NCI-H1048 (cell line): Measurements from ENCODE around the gene KRTAP3-1.
"Not testable (repeated sequence)": the region's sequence is repeated elsewhere in the genome, so short reads cannot be mapped to it uniquely, and the experiment has no call there.

Experiments used
- DNase-seq: peaks from one replicate; lab custom pipeline; 2025; lab: John Stamatoyannopoulos, UW

Gene KRTAP3-1

GRCh38 chr17:41015454-41015853 lies 6.5 kb upstream of the KRTAP3-1 start:
- DNase-seq, result no peak

- no peak for DNase-seq
Observed at GRCh38 chr17:41013606-41014005, 4.7 kb upstream of the KRTAP3-1 start.

DNA sequence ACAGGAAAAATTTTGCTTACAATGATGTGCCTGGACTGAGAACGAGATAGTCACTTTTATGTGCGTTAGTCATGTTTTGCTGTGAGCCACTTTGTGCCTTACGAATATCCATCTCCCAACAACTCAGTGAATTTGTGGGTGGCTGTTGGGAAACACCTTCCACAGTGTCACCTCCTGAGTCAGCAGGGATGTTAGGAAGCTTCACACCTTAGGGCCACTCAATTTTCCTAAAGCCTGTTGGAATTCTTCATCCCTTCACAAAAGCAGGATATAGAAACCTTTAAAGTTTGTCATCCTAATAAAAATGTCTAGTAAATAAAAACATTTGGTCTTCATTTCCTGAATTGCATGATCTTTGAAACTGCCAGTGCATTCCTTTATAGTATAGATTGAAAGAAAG lies 4.3 kb upstream of the KRTAP3-1 start:
- no peak for DNase-seq

GRCh38 chr17:41012326-41013120 lies 3.6 kb upstream of the KRTAP3-1 start:
- DNase-seq, result no peak

GRCh38 chr17:41010441-41010840 lies 1.5 kb upstream of the KRTAP3-1 start:
- peak; percentile 38 for DNase-seq

DNA sequence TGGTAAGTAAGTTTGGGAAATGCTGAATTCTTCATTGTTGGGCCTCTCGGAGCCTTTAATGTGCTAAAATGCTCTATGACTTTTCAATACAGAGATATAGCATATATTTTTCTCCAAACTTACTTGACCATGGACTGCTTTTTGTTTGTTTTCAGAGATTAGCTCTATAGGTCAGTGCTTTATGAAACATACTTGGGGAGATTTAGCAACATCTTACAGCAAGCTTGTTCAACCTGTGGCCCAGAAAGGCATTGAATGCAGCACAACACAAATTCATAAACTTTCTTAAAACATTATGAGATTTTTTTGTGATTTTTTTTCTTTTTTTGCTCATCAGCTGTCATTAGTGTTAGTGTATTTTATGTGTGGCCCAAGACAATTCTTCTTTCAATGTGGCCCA lies 1.0 kb upstream of the KRTAP3-1 start:
- DNase-seq, result no peak

DNA sequence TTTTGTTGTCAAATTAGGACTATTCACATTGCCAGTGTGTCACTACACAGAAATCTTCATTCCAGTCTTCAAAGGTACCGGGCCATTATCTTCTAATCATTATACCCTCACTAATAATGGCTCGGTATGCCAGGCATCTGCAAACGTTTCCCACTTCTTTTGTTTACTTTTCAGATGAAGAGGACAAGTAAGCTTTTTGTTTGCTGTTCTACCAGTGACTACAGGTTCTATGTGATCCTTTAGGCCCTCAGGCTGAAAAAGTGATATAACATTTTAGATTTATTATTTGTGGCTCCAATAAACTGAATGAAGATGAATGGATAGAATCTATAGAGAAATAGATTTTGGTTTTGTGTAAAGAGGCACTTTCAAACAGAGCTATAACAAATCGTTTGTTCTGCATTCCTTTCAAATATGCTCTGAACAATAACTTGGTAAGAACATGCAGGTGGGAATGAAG lies 403 bp upstream of the KRTAP3-1 start:
- peak; percentile 93 for DNase-seq

- DNase-seq, result no peak
Observed at GRCh38 chr17:41004397-41004796, 4.5 kb downstream of the KRTAP3-1 start.

DNA sequence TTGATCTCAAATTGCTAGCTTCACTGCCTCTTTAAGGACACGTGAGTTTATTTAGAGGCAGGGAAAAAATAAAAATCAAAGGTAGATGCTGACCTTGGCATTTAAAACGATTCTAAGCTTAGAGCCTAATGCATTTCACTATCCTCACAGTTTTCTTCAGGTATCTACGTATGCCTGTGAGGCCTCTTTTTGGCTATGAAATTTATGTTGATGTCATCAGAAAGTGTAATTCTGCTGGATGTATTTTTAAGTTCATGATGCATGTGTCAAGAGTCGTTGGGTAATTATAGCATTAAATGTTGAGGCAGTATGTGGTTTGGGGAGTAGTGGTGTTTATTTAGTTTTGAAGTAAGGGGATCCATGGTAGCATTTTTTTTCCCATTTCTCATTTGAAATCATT lies 5.0 kb downstream of the KRTAP3-1 start:
- no peak for DNase-seq

DNA sequence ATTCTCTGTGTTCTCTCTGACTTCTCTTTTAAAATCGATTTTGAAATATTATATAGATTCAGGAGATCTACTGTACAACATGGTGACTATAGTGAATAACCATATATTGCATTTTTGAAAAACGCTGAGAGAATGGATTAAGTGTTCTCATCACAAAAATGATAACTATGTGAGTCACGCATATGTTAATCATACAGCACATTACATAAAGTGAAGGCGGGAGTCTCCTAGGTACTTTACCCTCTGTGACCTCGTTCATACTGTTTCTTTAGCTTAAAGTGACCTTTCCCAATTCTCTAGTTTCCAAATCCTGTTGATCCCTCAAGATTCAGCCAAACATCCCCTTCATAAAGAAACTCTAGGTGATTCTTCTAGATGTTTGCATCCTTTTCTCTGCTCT lies 6.1 kb downstream of the KRTAP3-1 start:
- DNase-seq, result no peak

- no peak for DNase-seq
Observed at GRCh38 chr17:41001795-41002194, 7.1 kb downstream of the KRTAP3-1 start.

DNA sequence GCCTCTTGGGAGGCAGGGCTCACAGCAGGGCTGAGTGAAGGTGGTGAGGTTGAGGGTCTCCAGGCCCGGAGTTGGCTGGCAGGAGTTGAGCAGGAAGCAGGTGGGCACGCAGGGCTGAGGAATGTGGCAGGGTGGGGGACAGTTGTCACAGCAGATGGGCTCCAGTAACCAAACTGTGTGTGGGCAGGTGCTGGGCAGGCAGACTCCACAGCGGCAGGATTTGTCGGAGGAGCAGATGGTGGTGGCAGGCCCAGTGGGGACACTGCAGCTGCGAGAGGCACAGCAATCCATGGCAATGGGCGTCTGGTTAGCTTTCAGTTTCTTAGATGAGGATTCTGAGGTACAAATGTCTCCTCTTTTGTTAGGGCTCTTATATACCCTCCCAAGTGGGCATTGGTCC lies 9.4 kb downstream of the KRTAP3-1 start, which contains the start of gene KRTAP3-2:
Gene KRTAP3-2, minus strand, starts transcription at position 344 of the 400 bp plus-strand sequence. Its CDS starts 53 bp downstream, at position 291.
- not testable (repeated sequence) for DNase-seq

- DNase-seq, result no peak
Observed at GRCh38 chr17:40997361-40997760, 11.6 kb downstream of the KRTAP3-1 start.

DNA sequence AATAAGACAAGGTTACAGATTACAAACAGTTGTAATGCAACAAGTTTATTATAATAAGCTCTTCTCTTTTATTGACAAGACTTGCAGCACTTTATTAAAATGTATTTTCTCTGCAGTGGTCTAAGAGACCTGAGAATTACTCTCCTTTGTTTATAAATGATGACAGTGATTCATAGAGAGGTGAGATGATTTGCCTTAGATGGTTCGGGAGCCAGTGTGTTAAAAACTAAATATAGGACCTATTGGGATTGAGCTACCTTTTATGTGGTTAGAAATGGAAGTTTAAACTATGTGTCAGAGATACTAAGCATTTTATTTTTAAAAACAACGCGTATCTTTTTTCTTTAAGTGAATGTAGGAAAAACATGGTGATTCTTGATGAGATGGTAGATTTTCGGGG lies 12.1 kb downstream of the KRTAP3-1 start:
- no peak for DNase-seq

- DNase-seq, result no peak
Observed at GRCh38 chr17:40995116-40995515, 13.8 kb downstream of the KRTAP3-1 start.

- DNase-seq, result no peak
Observed at GRCh38 chr17:40993839-40994238, 15.1 kb downstream of the KRTAP3-1 start, which contains the start of gene KRTAP3-3. TSS of gene KRTAP3-3 (minus strand) at chr17:40994164. CDS start at chr17:40994097, 67 bp downstream.

GRCh38 chr17:40993084-40993483 lies 15.8 kb downstream of the KRTAP3-1 start:
- DNase-seq, result no peak

DNA sequence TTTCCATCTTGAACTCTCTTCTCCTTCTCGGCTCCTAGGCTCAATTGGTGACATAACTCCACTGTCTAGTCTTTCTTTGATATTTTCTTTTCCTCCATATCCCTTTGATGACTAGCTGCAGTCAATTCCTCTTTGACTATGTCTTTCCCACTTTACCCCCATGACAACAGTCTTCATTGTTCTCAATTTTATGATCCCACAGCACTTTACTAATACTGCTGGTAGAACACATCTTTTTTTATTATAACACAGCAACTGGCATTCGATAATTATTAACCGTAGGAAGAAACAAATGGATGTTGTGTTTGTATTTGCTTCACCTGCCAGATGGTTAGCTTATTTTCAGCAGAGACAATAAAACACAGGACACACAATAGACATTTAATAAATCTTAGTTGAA lies 16.3 kb downstream of the KRTAP3-1 start:
- no peak for DNase-seq

GRCh38 chr17:40986920-40987319 lies 22.0 kb downstream of the KRTAP3-1 start:
- no peak for DNase-seq

DNA sequence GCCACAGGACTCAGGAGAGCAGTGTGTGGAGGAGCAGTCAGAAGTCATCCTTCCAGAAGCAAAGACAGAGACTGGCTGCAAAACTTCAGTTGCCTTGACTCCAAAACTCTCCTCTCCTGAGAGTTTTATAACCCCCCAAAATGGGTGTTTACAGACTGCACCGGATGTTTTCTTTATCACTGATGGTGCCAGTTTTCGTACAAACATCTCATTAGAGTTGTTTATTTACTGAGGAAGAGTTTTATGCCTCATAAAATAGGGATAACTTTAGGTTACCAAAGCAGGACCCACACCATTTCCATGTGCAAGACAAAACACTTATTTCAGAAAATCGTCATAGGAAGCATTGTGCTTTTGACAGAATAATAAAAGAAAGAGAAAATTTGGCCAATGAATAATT lies 24.7 kb downstream of the KRTAP3-1 start, which contains the start of gene KRT40:
Gene KRT40, minus strand, starts transcription at position 101 of the 400 bp plus-strand sequence. Its CDS starts 53 bp downstream, at position 48.
- no peak for DNase-seq

GRCh38 chr17:40981115-40981514 lies 27.8 kb downstream of the KRTAP3-1 start:
- no peak for DNase-seq

- no peak for DNase-seq
Observed at GRCh38 chr17:40980596-40980995, 28.3 kb downstream of the KRTAP3-1 start.

GRCh38 chr17:40980117-40980516 lies 28.8 kb downstream of the KRTAP3-1 start:
- no peak for DNase-seq
